Pulmonary artery endothelial cell (primary cell): Measurements from ENCODE around the gene GCNT2. TPM values are rescaled to one million over a fixed set of nuclear protein-coding genes. Genes with fewer than 3 reads are reported as not detected.
A peak's percentile ranks its signal among the peaks of the same experiment; 100 is the strongest.
"Not testable (repeated sequence)": the region's sequence is repeated elsewhere in the genome, so short reads cannot be mapped to it uniquely, and the experiment has no call there.

Experiments
- DNase-seq: peaks from one replicate; pipeline ENCODE4 v3.0.0-alpha.2; 2011; ENCODE audit warnings: low read depth, low spot score
- total RNA-seq: library from RNA; depleted of rRNA; stranded (reverse); fragments of >200 nt; gene quantifications from 2 replicates; pipeline ENCODE4 v1.2.3, GENCODE V29; 2014

GCNT2 gene
- total RNA-seq, 1 donor from 2014 or later: 3.1 TPM

DNA sequence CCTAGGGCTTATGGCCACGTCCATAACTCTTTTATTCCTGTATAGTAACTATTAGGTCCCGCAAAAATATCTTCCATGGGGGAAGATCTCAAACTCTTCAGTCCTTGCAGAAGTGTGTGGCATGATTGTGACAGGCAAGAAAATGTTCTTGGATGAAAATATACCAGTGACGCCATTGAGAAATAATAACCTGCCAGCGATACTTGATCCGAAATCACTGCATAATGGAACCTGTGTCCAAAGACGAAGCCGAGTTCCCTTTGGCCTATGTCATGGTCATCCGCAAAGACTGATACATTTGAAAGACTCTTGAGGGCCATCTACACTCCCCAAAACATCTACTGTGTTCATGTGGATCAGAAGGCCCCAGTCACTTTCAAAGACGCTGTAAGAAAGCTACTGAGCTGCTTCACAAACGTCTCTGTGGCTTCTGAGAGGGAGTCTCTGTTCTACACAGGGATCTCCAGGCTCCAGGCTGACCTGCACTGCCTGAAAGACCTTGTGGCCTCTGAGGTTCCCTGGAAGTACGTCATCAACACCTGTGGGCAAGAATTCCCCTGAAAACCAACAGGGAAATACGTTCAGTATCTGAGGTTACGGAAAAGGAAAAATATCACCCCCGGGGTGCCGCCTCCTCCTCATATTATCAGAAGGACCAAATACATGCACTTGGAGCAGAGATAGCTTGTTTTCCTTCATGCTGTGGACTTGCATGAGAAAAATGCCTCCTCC lies 6.9 kb upstream of the GCNT2 start:
- DNase-seq: no peak

GRCh38 chr6:10516953-10517352 lies 4.2 kb upstream of the GCNT2 start:
- no peak for DNase-seq

DNA sequence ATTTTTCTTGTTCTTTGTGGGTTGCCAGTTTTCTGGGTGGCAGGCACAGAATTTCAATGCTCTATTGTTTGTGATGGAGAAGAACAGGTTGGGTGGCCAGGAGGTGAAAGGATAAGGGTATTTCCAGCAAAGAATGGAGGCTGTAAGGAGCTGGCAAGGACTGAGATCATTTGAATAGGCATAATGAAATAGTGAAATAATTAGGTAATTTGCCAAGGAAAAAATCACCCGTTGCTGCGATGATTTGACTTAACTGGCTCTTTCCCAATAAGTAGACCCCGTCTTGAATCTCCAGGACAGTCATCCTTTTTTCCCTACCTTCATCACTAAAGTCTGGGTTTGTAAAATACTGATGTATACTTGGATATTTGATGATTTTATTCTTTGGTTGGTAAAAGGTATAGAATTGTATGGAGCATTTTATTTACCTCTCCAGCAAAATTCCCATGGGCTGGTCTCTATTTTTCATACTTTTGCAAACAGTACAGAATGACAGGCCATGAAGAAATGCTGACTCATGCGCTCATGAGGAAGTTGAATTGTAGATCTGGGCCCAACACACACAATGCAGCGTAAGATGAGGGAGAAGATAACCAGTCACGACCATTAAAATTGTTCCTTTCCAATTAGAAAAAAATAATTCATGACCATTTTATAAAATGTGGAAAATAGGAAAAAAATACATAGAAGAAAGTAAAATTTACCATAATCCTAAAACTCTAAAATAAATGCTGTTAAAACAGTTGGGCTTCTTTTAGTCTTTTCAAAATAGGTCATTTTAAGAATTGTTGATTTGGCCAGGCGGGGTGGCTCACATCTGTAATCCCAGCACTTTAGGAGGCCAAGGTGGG lies 2.4 kb upstream of the GCNT2 start:
- DNase-seq: peak; percentile 66

DNA sequence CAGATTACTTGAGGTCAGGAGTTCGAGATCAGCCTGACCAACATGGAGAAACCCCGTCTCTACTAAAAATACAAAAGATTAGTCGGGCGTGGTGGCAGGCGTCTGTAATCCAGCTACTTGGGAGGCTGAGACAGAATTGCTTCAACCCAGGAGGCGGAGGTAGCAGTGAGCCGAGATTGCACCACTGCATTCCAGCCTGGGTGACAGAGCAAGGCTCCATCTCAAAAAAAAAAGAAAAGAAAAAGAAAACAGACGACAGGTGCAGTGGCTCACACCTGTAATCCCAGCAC lies 1.8 kb upstream of the GCNT2 start:
- not testable (repeated sequence) for DNase-seq

DNA sequence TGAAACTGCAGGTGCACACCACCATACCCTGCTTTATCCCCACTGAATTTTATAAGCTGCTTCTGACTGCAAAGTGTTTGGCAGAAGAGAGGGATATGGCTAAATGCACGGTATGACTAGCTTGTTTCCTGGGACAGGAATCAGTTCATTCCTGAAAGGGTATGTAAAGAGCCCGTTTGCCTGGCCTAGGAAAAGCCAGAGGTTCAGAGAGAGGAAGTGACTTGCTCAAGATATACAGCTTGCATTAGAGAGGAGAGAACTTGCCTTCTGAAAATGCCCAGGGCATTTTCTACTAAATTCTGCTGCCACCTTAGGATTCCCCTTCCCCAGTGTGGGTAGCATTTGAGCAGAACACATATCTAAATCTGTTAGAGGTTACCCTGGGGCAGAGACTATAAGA lies 683 bp upstream of the GCNT2 start:
- DNase-seq: no peak

DNA sequence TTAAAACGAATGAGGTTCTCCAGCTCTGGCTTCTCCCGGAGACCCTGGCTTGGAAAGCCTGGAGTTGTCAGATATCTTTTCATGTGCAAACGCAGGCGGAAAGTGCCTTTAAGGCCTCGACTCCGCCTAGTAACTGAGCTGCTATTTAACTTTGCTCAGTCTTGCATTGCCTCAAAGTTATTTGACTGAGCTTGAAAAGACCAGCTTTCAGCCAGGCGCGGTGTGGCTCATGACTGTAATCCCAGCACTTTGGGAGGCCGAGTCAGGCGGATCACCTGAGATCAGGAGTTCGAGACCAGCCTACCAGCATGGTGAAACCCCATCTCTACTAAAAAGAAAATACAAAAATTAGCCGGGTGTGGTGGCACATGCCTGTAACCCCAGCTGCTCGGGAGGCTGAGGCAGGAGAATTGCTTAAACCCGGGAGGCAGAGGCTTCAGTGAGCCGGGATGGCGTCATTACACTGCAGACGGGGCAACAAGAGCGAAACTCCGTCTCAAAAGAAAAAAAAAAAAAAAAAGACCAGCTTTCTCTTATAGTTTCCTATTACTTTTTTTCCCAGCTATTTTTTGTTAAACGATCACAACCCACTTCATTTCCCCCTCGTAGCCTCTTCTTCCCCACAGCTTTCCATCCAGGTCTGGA lies 1.9 kb downstream of the GCNT2 start:
- no peak for DNase-seq

DNA sequence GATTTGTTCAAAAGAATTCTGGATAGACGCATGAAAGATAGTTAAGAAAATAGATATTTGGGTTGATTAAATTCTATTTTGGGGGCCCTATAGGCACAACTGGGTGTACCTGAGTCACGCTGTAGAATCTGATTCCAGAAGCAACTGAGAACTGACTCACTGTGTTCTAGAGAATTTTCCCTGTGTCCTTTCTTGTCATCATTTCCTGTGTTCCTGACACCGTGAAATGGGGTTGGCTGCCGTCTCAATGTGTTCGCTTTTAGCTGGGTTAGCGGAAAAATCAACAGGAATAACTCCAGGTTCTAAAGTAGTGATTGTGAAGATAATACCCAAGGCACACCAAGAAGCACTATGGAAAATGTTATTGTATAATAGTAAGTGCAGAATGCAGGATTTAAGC lies 5.0 kb downstream of the GCNT2 start:
- DNase-seq: peak; percentile 64

DNA sequence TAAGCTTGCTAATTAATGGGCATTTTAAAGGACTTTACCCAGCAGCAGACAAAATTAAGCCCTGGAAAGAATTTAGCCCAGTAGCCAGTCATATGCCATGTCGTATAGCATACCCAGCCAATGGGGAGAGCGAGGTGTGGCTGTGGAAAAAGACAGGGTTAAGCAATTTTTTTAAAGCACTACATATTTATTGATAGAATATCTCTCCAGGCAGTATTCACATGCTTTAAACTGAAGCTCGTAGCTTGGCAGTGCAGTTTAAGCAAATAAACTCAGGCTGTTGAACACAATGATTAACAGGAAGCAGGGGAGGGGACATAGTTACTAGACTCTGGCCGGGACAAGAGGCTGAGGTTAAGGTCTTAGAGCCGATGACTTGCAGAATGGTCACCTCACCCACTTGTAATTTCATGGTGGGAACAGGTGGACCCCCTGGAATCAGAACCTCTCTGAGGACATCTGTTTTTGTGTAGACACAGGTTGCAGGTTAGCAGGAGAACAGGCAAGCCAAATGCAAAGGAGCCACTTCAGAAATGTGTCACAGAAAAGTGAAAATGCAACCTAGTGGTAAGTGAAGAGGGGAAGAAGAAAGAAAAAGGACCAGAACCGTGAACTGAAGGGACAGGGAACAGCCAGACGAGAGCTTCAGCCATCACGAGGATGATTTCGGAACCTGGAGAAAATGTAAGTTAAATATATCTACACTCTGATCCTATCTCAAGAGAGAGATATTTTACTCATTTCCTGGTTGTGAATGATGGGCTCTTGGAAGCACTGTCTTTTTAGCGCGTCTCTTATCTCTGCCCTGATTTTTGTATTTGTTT lies 7.2 kb downstream of the GCNT2 start:
- DNase-seq: peak; percentile 44

DNA sequence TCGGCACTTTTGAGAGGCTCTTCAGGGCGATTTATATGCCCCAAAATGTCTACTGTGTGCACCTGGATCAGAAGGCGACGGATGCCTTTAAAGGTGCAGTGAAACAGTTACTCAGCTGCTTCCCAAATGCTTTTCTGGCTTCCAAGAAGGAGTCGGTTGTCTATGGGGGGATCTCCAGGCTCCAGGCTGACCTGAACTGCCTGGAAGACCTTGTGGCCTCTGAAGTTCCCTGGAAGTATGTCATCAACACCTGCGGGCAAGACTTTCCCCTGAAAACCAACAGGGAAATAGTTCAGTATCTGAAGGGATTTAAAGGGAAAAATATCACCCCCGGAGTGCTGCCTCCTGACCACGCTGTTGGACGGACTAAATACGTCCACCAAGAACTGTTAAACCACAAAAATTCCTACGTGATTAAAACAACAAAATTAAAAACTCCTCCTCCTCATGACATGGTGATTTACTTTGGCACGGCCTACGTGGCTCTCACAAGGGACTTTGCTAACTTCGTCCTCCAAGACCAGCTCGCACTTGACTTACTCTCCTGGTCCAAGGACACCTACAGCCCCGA lies 8.2 kb downstream of the GCNT2 start:
- DNase-seq: no peak

GRCh38 chr6:10529828-10530374 lies 8.8 kb downstream of the GCNT2 start:
- not testable (repeated sequence) for DNase-seq

DNA sequence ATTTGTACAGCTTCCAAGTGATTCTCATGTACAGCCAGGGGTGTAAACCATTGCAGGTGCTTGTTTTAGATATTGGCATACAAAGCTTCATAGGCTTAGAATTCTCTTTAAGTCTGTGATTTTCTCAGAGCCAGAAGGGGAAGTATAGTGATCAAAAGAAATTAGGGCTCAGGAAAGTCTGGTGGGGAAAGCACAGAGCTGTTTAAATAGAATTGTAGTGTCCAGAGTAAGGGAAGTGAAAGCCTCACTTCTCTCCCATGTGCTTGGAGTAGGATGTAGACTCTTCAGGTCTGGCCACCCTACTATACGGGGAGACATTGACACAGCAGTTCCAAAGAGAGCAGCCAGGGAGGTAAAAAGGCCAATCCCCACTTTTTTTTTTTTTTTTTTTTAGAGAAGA lies 10.4 kb downstream of the GCNT2 start:
- DNase-seq: no peak

- DNase-seq: no peak
These were observed 10.8 kb downstream of the GCNT2 start for GRCh38 chr6:10531942-10532341.

DNA sequence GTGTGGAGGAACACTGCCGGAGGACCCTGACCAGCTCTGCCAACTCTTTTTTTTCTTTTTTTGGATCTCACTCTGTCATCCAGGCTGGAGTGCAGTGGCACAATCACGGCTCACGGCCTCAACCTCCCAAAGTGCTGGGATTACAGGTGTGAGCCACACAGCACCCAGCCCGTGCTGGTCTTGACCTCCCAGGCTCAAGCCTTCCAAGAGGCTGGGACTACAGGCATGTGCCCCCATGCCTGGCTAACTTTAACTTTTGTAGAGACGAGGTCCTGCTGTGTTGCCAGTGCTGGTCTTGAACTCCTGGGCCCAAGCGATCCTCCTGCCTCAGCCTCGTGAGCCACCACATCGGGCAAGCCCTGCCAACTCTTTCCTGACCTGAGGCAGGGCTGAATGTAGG lies 11.2 kb downstream of the GCNT2 start:
- no peak for DNase-seq

DNA sequence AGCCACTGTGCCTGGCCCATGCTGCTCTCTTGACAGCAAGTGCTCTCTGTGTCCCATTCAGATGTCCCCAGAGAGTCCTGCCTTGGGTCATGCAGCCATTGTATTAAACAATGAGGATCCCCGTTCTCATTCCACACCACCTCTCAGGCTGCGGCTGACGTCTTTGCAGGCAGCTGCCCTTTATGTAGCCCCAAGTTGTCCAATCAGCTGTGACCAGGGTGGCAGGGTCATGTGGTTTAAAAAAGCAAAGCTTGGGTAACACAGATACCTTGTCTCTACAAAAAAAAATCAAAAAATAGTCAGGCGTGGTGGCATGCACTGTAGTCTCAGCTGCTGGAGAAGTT lies 13.2 kb downstream of the GCNT2 start:
- no peak for DNase-seq

GRCh38 chr6:10535193-10535592 lies 14.0 kb downstream of the GCNT2 start:
- no peak for DNase-seq

- DNase-seq: no peak
These were observed 16.6 kb downstream of the GCNT2 start for GRCh38 chr6:10537726-10538125.

GRCh38 chr6:10540073-10540746 lies 19.1 kb downstream of the GCNT2 start:
- no peak for DNase-seq

DNA sequence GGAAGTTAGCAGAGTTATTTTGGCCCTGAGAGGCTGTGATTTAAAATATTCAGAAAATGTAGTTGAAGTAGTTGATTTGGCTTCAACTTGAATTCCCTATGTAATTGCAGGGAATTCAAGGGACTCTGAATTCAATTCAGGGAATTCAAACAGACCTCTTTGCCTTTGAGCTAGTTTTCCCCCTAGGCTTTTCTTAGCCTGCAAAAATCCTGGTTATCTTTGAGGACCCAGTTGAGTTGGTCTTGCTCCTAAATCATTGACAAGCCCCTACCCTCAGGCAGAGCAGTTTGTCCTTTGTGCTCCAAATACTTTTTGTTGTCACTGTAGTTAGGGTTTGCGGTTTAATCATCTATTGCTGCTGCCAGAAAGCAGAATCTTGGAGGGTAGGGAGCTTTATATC lies 20.4 kb downstream of the GCNT2 start:
- no peak for DNase-seq

GRCh38 chr6:10542213-10542612 lies 21.1 kb downstream of the GCNT2 start:
- DNase-seq: no peak

- DNase-seq: no peak
These were observed 22.3 kb downstream of the GCNT2 start for GRCh38 chr6:10543488-10543887.

- no peak for DNase-seq
These were observed 24.3 kb downstream of the GCNT2 start for GRCh38 chr6:10545482-10545881.
